Measurements from ENCODE around the gene PRMT7.

The PRMT7 gene

GRCh38 chr16:68361485-68361884 is 50.7 kb downstream of the PRMT7 start:
- Histone ChIP-seq H2AFZ (ENCODE audit: low read depth, low read length, severe bottlenecking) (no peak overlapping the region), H3K36me3 (ENCODE audit: low read length) (no peaks in the 10 kb centered on the region), H3F3A (ENCODE audit: insufficient read depth) (no peaks in the 10 kb centered on the region), H3K27ac (ENCODE audit: low read depth, low read length) (no peak overlapping the region), H3K9me2 (replicated peaks; ENCODE audit: insufficient read depth, low read length) (no peaks in the 10 kb centered on the region), H3K4me3 (ENCODE audit: insufficient read depth, low read length, poor library complexity, severe bottlenecking) (no peak overlapping the region), H3K4me2 (ENCODE audit: low read depth, low read length, poor library complexity, severe bottlenecking) (no peak overlapping the region), H3K9me3 (ENCODE audit: insufficient read depth, low read length) (no peaks in the 10 kb centered on the region), H4K20me1 (ENCODE audit: low read depth, low read length) (no peaks in the 10 kb centered on the region), H3K79me2 (ENCODE audit: insufficient read depth, low read length) (no peaks in the 10 kb centered on the region), H3K9ac (ENCODE audit: low read length) (no peak overlapping the region), H3K27me3 (ENCODE audit: low read length) (no peaks in the 10 kb centered on the region)
- TF ChIP-seq CTCF (IDR thresholded peaks at IDR 0.05; ENCODE audit: insufficient read depth, low read length, poor library complexity, severe bottlenecking) (no peak), EZH2phosphoT487 (conservative IDR thresholded peaks at IDR 0.05; ENCODE audit: low read length) (no peak)

DNA sequence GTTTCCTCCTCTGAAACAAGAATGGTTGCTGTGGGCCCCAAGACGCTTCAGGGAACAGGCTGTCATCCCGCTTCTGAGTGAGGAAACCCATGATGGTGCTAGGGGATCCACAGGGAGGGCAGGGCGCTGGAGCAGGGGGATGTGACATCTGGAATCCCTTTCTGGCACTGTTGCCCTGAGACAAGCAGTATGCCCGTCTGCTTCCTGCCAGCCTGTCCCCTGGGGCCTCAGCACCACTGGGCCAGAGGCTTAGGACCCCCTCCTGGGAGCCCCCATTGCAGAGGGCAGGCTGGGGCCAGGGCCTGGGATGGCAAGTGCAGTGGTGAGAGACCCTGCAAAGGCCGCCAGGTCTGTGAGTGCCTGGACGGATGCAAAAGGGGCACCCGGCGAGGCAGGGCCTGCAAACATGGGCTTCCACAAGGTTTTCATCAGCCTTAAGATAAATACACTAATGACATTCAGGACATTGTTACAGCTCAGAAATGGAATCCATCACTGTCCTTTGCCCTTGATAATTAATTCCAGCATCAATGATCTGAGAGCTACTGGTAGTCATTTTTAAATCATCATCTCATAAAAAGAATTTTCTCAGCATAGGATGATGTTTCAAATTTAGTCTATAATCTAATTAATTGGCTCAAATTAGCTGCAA is 51.6 kb downstream of the PRMT7 start:
- H3K9me3 ChIP-seq (ENCODE audit: insufficient read depth, low read length): no peaks in the 10 kb centered on the region
- H3K79me2 ChIP-seq (ENCODE audit: insufficient read depth, low read length): no peaks in the 10 kb centered on the region
- H4K20me1 ChIP-seq (ENCODE audit: low read depth, low read length): no peaks in the 10 kb centered on the region
- no peaks in the 10 kb centered on the region for H3K36me3 ChIP-seq (ENCODE audit: low read length)
- no peak for TF ChIP-seq EZH2phosphoT487 (conservative IDR thresholded peaks at IDR 0.05; ENCODE audit: low read length)
- TF ChIP-seq CTCF (IDR thresholded peaks at IDR 0.05; ENCODE audit: insufficient read depth, low read length, poor library complexity, severe bottlenecking): no peak
- no peak overlapping the region for H3K27ac ChIP-seq (ENCODE audit: low read depth, low read length)
- H3F3A ChIP-seq (ENCODE audit: insufficient read depth): no peaks in the 10 kb centered on the region
- H3K9ac ChIP-seq (ENCODE audit: low read length): no peak overlapping the region
- no peaks in the 10 kb centered on the region for H3K9me2 ChIP-seq (replicated peaks; ENCODE audit: insufficient read depth, low read length)
- H2AFZ ChIP-seq (ENCODE audit: low read depth, low read length, severe bottlenecking): no peak overlapping the region
- no peak overlapping the region for H3K4me3 ChIP-seq (ENCODE audit: insufficient read depth, low read length, poor library complexity, severe bottlenecking)
- no peak overlapping the region for H3K4me2 ChIP-seq (ENCODE audit: low read depth, low read length, poor library complexity, severe bottlenecking)
- H3K27me3 ChIP-seq (ENCODE audit: low read length): no peaks in the 10 kb centered on the region

DNA sequence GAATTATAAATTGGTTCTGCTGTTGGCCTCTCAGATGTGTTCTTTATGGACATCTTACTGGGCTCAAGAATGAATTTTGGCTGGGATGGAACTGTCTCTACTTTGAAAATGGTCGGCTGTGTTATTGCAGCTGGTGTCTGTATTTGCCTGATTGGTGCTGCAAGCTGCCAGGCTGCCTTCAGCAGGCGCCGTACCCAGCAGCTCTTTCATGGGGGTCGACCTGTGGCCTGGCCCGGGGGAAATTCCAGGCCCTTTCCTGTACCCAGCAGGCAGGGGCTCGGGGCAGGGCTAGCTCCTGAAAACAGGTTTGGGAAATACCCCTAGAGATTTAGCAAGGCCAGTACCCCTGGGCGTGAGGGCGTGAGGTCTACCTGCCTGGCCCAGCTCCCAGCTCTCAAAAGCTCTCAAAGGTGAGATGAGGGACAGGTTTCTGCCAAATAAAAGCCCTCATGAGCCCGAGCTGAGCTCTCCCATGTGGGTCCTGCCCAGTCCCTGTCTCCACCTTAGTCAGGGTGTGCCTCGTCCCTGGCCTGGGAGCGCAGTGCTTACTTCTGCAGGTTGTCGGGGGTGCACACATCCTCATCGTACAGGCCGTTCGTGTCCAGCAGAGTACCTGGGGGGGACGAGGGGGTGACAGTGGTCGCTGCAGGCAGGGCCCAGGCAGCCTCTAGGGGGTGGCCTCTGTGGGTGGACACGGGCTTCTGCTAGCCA is 52.3 kb downstream of the PRMT7 start:
- no peak overlapping the region for H2AFZ ChIP-seq (ENCODE audit: low read depth, low read length, severe bottlenecking)
- H3K9ac ChIP-seq (ENCODE audit: low read length): no peak overlapping the region
- no peak overlapping the region for H3K4me2 ChIP-seq (ENCODE audit: low read depth, low read length, poor library complexity, severe bottlenecking)
- no peaks in the 10 kb centered on the region for H3K36me3 ChIP-seq (ENCODE audit: low read length)
- no peak for TF ChIP-seq CTCF (IDR thresholded peaks at IDR 0.05; ENCODE audit: insufficient read depth, low read length, poor library complexity, severe bottlenecking)
- no peaks in the 10 kb centered on the region for H3K79me2 ChIP-seq (ENCODE audit: insufficient read depth, low read length)
- H3K9me3 ChIP-seq (ENCODE audit: insufficient read depth, low read length): no peaks in the 10 kb centered on the region
- H3K4me3 ChIP-seq (ENCODE audit: insufficient read depth, low read length, poor library complexity, severe bottlenecking): no peak overlapping the region
- no peak overlapping the region for H3K27ac ChIP-seq (ENCODE audit: low read depth, low read length)
- H4K20me1 ChIP-seq (ENCODE audit: low read depth, low read length): no peaks in the 10 kb centered on the region
- no peaks in the 10 kb centered on the region for H3F3A ChIP-seq (ENCODE audit: insufficient read depth)
- no peaks in the 10 kb centered on the region for H3K9me2 ChIP-seq (replicated peaks; ENCODE audit: insufficient read depth, low read length)
- H3K27me3 ChIP-seq (ENCODE audit: low read length): no peaks in the 10 kb centered on the region
